Endothelial cell of umbilical vein (primary cell): Measurements from ENCODE around the gene TJP1.

Experiments used
- JUN ChIP-seq: IDR thresholded peaks from 2 replicates; pipeline ENCODE4 v1.6.1; 2011; ENCODE audit warnings: borderline replicate concordance, low read depth; ENCODE audit not compliant: insufficient read length, insufficient read depth
- TF ChIP-seq, protein P1 (sequence below), 2 donors: IDR thresholded peaks; 1 replicate in 1 of 2; 2 replicates in 1 of 2; pipeline ENCODE4 v1.5.1; 2011; ENCODE audit warnings: low read length in 2 of 2, mild to moderate bottlenecking in 2 of 2, moderate library complexity in 2 of 2, control low read depth in 1 of 2, inconsistent platforms in 1 of 2, low read depth in 1 of 2; ENCODE audit not compliant: insufficient read depth in 1 of 2; ENCODE audit errors: extremely low read depth in 1 of 2

DNA sequence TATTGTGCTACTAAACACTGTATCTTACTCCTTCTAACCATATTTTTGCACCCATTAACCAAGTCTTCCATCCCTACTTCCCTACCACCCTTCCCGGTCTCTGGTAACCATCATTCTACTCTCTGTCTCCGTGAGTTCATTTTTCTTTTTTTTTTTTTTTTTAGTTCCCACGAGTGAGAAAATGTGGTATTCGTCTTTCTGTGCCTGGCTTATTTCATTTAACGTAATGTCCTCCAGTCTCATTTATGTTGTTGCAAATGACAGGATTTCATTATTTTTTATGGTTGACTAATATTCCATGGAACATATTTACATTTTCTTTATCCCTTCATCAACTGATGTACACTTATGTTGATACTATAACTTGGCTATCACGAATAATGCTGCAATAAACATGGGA, 31.7 kb downstream of the TJP1 start:
- TF ChIP-seq, protein P1, sequence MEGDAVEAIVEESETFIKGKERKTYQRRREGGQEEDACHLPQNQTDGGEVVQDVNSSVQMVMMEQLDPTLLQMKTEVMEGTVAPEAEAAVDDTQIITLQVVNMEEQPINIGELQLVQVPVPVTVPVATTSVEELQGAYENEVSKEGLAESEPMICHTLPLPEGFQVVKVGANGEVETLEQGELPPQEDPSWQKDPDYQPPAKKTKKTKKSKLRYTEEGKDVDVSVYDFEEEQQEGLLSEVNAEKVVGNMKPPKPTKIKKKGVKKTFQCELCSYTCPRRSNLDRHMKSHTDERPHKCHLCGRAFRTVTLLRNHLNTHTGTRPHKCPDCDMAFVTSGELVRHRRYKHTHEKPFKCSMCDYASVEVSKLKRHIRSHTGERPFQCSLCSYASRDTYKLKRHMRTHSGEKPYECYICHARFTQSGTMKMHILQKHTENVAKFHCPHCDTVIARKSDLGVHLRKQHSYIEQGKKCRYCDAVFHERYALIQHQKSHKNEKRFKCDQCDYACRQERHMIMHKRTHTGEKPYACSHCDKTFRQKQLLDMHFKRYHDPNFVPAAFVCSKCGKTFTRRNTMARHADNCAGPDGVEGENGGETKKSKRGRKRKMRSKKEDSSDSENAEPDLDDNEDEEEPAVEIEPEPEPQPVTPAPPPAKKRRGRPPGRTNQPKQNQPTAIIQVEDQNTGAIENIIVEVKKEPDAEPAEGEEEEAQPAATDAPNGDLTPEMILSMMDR (IDR thresholded peaks at IDR 0.05; ENCODE audit: extremely low read depth in 1 of 2, insufficient read depth in 1 of 2, low read depth in 1 of 2, low read length in 2 of 2), result no peak
- TF ChIP-seq JUN, result no peak
